HT-29 (cell line): Measurements from ENCODE around the gene PPARA. TPM values are rescaled to one million over a fixed set of nuclear protein-coding genes. Genes with fewer than 3 reads are reported as not detected.
"Not testable (repeated sequence)": the region's sequence is repeated elsewhere in the genome, so short reads cannot be mapped to it uniquely, and the experiment has no call there.

Source experiments
- DNase-seq: peaks from one replicate; pipeline ENCODE4 v3.0.0-alpha.2; 2015; ENCODE audit warnings: low spot score
- total RNA-seq: library from RNA; depleted of rRNA; stranded (reverse); fragments of >200 nt; shearing (Covaris generic); gene quantifications from 2 replicates; pipeline ENCODE4 v1.2.3, GENCODE V29; 2014

The PPARA gene
- total RNA-seq, 1 experiment from 2014 or later: 18.1 TPM

- no peak for DNase-seq
Observed at GRCh38 chr22:46241396-46242007, 91.2 kb downstream of the PPARA start.

- DNase-seq: no peak
Observed at GRCh38 chr22:46242076-46242475, 91.8 kb downstream of the PPARA start.

DNA sequence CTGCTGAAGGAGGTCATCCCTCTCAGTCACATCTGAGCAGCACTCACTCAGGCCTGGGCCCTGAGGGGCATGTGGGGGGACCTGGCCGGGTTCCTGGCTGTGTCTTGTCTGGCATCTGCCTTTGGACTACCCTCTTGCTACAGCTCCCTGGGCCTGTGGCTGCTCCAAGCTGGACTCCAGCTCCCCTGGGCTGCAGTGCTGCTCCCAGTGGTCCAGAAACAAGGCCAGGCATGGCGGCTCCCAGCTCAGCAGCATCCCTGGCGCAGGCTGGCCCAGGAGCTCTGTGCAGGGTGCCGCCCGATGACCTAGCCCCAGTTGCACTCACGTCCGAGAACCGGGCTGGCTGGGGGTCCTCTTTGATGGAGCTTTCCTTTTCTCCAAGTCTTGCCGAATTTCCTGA, 94.4 kb downstream of the PPARA start:
- DNase-seq: no peak

DNA sequence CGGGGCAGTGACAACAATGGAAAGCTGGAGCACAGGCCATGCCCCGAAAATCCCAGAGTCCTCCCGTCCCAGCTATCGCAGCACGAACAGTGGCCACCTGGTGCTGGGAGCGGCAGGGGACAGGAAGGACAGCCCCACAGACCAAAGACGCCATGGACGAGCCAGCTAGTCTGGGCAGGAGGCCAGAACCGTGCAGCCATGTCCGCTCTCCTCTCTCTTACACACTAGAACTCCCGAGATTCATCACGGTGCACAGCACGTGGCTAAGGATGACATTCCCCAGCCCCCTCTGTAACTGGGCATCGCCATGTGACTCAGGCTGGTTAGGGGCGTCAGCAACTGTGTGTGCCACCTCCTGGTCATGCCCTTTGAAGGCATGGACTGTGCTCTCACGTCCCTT, 95.2 kb downstream of the PPARA start:
- DNase-seq: no peak

DNA sequence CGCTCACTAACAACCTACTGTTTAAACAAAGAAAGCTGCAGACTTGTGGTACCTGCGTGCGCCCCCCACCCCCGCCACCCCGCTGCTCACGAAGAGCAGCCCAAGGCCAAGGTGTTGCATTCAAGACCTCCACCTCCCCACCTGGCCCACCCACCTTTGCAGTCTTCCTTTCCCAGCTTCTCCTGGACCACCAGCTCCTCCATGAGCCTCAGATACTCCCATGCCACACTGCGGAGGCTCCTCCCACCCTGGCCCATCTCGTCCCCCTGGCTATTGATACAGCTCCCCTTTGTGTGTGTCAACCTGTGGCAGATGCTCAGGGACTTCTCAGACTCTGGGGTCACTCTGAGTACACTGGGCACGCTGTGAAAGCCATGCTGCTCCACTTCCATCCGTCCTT, 95.9 kb downstream of the PPARA start:
- no peak for DNase-seq

DNA sequence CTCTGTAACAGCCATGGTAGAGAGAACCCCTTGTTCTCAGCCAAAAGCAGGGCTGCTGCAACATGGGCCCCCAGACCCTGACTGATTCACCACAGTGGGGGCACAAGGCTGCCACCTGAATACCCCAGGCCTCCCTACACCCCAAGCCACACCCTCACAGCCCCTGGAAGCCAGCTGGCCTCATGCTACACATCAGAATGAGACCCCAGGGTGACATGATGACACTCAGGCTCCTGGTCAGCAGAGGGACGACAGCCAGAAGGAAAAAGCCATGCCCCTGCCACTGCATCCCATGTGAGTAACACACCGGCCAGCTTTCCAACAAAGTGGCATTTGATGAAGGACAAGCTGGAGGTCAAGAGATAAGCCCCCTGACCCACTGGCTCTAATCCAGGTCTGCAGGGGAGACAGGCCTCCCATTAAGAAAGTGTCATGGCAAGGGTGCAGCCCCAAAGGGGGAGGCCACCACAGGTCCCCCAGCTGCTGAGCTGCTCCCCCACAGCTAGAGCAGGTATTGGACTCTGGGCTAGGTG, 97.2 kb downstream of the PPARA start:
- DNase-seq: no peak

DNA sequence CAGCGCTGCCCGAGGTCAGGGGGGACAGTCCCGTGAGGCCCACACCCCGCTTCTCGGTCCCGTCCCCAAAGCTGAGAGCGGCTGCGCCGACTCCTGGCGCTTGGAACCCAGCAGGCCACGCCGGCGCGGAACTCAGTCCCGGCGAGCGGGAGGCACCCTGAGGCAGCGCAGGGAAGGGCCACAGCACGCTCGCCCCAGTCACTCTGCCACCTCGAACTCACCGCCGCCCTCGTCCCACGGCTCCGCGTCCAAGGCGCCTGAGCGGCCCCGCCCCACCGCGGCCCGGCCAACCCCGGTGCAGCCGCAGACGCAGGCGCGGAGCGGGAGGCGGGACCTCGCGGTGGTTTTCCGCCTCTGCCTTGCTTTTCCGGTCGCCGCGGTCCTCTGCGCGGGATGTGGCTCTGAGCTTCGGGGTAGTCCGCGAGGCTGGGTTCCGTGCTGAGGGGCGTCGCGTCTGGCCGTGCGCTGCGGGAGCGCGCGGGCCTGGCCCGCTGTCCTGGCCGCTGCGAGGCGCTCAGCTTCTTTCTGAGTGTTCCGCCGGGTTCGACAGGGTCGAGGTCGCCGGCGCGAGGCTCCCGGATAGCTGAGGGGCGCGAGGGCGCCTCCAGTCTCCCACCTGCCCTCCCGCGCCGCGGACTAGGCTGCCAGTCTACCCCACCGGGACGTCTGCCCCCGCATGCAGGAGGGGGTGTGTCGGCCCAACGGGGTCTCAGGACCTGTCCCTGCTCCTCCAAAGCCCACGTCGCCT, 99.9 kb downstream of the PPARA start, which contains the start of gene CDPF1:
CDPF1 (minus strand) TSS at position 259 of the 748 bp plus-strand sequence. CDS start 2,009 bp downstream, outside the sequence.
- DNase-seq: peak; percentile 81

GRCh38 chr22:46250783-46251125, 100.4 kb downstream of the PPARA start:
- DNase-seq: peak; percentile 17

DNA sequence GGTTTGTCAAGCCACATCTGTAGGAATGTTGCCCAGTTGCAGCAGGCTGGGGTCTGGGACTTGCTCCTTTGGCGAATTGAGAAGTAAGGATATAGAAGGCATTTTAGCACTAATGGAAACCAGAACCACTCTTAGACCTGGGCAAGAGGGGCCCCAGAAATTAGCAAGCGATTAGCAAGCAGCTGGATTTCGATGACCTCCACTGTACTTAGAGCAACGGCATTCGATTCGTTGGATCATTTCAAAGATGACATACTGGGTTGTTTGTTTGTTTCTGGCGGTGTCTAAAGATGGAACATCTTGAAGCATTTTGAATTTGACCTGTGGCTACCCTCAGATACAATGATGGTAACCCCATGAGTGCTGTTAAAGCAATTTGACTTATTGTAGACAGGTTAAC, 100.9 kb downstream of the PPARA start:
- DNase-seq: no peak

DNA sequence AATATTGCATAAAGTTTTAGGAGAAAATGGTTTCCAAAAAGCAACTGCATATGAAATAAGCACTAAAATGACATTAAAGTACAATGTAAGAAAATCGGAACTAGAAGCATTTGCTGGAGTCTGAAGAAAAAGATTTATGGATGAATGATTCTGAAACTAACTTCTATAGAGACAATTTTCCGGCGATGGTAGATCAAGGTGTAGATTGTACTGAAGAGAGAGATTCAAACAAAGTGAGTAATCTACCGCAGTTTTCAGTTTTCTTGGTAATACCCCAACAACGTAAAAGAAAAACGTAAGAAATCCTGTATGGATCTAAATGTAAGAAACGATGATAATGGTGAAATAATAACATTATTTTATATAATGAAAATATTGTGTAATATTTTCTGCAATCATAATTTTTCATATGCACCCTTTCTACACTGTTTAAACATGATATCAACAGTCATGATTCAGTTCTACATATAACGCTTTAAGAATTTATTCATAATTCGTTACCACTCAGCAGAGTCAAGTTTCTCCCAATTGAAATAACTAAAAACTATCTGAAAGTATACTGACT, 101.6 kb downstream of the PPARA start:
- no peak for DNase-seq

GRCh38 chr22:46256358-46256958, 106.1 kb downstream of the PPARA start:
- DNase-seq: no peak

DNA sequence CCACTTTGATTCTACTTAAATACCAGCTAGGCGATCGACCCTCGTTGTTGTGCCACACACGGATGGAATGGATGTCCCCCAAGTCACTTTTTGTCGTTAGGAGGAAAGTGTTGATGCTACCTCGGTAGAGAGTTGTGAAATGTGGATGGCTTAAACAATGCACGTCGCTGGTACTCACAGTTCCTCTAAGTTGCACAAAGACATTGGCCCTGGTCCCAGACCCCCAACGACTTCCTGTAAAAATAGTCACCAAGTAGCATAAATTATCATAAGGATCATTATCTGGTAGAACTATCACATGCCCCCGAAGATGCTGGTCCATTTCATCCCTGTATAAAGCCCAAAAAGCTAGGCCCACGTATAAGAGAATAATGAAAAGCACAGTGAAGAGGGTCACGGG, 109.0 kb downstream of the PPARA start:
- DNase-seq: no peak

DNA sequence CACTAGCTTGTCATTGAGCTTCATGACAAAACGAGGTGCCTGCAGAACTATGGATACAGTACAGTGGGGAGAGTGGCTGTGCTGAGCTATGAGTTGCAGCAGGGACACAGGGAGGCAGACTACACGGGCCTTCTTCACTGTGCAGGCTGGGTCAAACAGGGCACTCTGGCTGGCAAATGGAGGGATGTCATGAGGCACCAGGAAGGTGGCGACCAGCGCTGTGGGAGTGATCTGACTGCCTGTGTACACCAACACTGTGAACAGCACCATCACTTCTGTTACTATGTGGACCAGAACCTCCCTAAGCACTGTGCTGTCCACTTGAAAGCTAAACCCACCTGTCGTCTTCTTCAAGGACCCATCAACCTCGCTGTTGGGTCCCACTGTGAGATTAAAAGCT, 109.7 kb downstream of the PPARA start:
- no peak for DNase-seq

DNA sequence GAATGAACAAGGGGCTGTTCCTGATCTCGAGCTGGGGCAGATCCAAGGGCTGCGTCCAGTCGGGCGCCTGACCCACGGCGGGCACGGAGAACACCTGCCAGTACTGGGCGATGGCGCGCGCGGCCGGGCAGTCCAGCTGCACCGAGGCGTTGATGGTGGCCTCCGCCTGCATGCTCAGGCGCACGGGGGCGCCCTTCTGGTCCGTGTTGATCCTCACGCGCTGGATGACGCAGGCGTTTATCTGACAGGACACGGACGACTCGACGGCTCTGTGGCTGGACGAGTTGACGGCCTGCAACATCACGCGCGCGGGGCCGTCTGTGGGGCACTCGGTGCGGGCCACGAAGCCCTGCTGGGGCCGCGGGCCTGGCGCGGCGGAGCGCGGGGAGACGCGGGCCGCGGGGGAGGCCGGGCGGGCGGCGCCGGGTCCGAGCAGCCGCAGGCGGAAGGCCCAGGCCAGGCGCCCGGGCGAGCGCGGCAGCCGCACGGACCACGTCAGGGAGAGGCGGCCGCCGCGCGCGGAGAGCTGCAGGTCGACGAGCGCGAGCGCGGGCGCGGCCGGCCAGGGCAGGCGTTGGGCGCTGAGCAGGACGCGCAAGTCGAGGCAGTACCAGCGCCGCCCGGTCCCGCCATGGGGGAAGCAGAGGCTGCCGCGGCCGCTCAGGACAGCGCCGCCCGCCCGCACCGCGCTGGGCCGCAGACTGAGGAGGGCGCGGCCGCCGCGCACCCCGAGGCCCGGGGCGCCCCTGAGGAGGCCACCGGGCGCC, 112.3 kb downstream of the PPARA start:
- no peak for DNase-seq

- no peak for DNase-seq
Observed at GRCh38 chr22:46263216-46263590, 112.9 kb downstream of the PPARA start, which contains the start of gene PKDREJ. Gene PKDREJ (minus strand): TSS chr22:46263343. CDS start chr22:46263322, 21 bp downstream.

- DNase-seq: peak; percentile 34
Observed at GRCh38 chr22:46264520-46264919, 114.2 kb downstream of the PPARA start.

DNA sequence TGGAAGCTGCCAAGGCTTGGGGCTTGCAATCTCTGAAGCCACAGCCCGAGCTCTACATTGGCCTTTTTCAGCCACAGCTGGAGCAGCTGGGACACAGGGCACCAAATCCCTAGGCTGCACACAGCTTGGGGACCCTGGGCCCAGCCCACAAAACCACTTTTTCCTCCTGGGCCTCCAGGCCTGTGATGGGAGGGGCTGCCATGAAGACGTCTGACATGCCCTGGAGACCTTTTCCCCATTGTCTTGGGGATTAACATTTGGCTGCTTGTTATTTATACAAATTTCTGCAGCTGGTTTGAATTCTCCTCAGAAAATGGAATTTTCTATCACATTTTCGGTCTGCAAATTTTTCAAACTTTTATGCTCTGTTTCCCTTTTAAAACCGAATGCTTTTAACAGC, 115.3 kb downstream of the PPARA start:
- DNase-seq: not testable (repeated sequence)

- peak; percentile 81 for DNase-seq
Observed at GRCh38 chr22:46267431-46268279, 117.3 kb downstream of the PPARA start, which contains the start of gene TTC38. Gene TTC38 (plus strand): TSS chr22:46268008. CDS start chr22:46268040, 32 bp downstream.

DNA sequence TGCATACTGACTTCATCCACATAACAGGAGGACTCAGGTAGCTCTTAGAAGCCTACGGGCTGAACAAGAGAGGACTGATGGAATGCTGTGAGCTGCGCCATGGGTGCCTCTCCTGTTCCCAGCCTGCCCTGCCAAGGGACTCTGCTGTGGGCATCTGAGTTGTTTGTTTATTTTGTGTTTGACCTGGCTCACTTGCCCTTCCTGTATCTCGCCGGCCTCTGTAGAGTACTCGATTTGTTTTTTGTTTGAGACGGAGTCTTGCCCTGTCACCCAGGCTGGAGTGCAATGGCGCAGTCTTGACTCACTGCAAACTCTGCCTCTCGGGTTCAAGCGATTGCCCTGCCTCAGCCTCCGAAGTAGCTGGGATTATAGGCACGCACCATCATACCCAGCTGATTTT, 119.2 kb downstream of the PPARA start:
- no peak for DNase-seq

- DNase-seq: no peak
Observed at GRCh38 chr22:46272196-46272595, 121.9 kb downstream of the PPARA start.
